Measurements from ENCODE around the gene BTBD19. TPM values are rescaled to one million over a fixed set of nuclear protein-coding genes. Genes with fewer than 3 reads are reported as not detected.

The BTBD19 gene
- total RNA-seq, 1 donor from 2014 or later, result 15.1 TPM

- peaks cover 20 to 43% of the 10 kb centered on the region in 2 donors for H3K36me3 ChIP-seq
- no peak overlapping the region for H3K4me3 ChIP-seq
- H3K4me1 ChIP-seq, result peaks cover 5 to 20% of the 10 kb centered on the region in 2 donors
- no peak for TF ChIP-seq CTCF (IDR thresholded peaks at IDR 0.05)
- H3K27ac ChIP-seq, result no peak overlapping the region
- DNase-seq (ENCODE audit: low spot score in 2 of 2), result no peak
- no peaks in the 10 kb centered on the region for H3K27me3 ChIP-seq
- H3K9me3 ChIP-seq, result no peaks in the 10 kb centered on the region
- intact Hi-C loops (cut with DNase I), result no loop called here
Measured at GRCh38 chr1:44780583-44781121, 27.7 kb upstream of the BTBD19 start.

- Histone ChIP-seq H3K4me1 (peaks cover 8 to 17% of the 10 kb centered on the region in 2 donors), H3K36me3 (peaks cover 3 to 19% of the 10 kb centered on the region in 2 donors), H3K4me3 (peak overlapping the region; percentile 62 to 70), H3K9me3 (no peaks in the 10 kb centered on the region), H3K27ac (peak overlapping the region; percentile 37 to 46), H3K27me3 (no peaks in the 10 kb centered on the region)
- no peak for TF ChIP-seq CTCF (IDR thresholded peaks at IDR 0.05)
- no peak for DNase-seq (ENCODE audit: low spot score in 2 of 2)
- intact Hi-C loops (cut with DNase I), result no loop called here
Measured at GRCh38 chr1:44783697-44784093, 24.6 kb upstream of the BTBD19 start.

- DNase-seq (ENCODE audit: low spot score in 2 of 2), result no peak
- Histone ChIP-seq H3K9me3 (no peaks in the 10 kb centered on the region), H3K36me3 (peaks cover 0 to 15% of the 10 kb centered on the region in 2 donors), H3K4me1 (peaks cover 8 to 17% of the 10 kb centered on the region in 2 donors), H3K4me3 (peak overlapping the region; percentile 62 to 70), H3K27ac (peak overlapping the region; percentile 37 to 46), H3K27me3 (no peaks in the 10 kb centered on the region)
- intact Hi-C loops (cut with DNase I), result loop anchor here (5.0 kb wide), 1 partner anchor 228 kb away; the partner anchor contains the start of genes HECTD3 and UROD
- peak in 1 of 3 experiments; percentile 11 for TF ChIP-seq CTCF (IDR thresholded peaks at IDR 0.05)
Measured at GRCh38 chr1:44784094-44785028, 24.0 kb upstream of the BTBD19 start.

- Histone ChIP-seq H3K4me1 (peaks cover 8 to 17% of the 10 kb centered on the region in 2 donors), H3K36me3 (peaks cover 0 to 10% of the 10 kb centered on the region in 2 donors), H3K27me3 (no peaks in the 10 kb centered on the region), H3K4me3 (peak overlapping the region in 1 of 2 donors; percentile 70), H3K9me3 (no peaks in the 10 kb centered on the region), H3K27ac (no peak overlapping the region)
- DNase-seq (ENCODE audit: low spot score in 2 of 2), result no peak
- no peak for TF ChIP-seq CTCF (IDR thresholded peaks at IDR 0.05)
- intact Hi-C loops (cut with DNase I), result loop anchor here (5.0 kb wide), 1 partner anchor 227 kb away; the partner anchor contains the start of genes HECTD3 and UROD
Measured at GRCh38 chr1:44785029-44785380, 23.3 kb upstream of the BTBD19 start.

GRCh38 chr1:44785501-44786137, 22.7 kb upstream of the BTBD19 start:
- intact Hi-C loops (cut with DNase I), result loop anchor here (5.0 kb wide), 1 partner anchor 227 kb away; the partner anchor contains the start of genes HECTD3 and UROD
- H3K27ac ChIP-seq, result peak overlapping the region; percentile 66 to 85
- peaks cover 8 to 17% of the 10 kb centered on the region in 2 donors for H3K4me1 ChIP-seq
- no peak for TF ChIP-seq CTCF (IDR thresholded peaks at IDR 0.05)
- no peaks in the 10 kb centered on the region for H3K9me3 ChIP-seq
- peak overlapping the region; percentile 55 to 79 for H3K4me3 ChIP-seq
- H3K27me3 ChIP-seq, result no peaks in the 10 kb centered on the region
- no peak for DNase-seq (ENCODE audit: low spot score in 2 of 2)
- H3K36me3 ChIP-seq, result peaks cover 0 to 4% of the 10 kb centered on the region in 2 donors
